Glutamatergic neuron (in vitro differentiated cells): ENCODE measurements around the gene CATSPER1. TPM values are rescaled to one million over a fixed set of nuclear protein-coding genes. Genes with fewer than 3 reads are reported as not detected.

ENCODE experiments used
- DNase-seq: peaks from one replicate; pipeline ENCODE4 v3.0.0; 2022
- H3K27ac Mint-ChIP-seq: one replicate; pipeline ENCODE4 v1.8.0; 2020; ENCODE audit warnings: mild to moderate bottlenecking, mixed read lengths, inconsistent platforms; ENCODE audit not compliant: unreplicated experiment
- H3K27me3 Mint-ChIP-seq: one replicate; pipeline ENCODE4 v1.8.0; 2020; ENCODE audit warnings: mild to moderate bottlenecking, moderate library complexity, mixed read lengths, inconsistent platforms; ENCODE audit not compliant: unreplicated experiment
- H3K36me3 Mint-ChIP-seq: one replicate; pipeline ENCODE4 v1.8.0; 2020; ENCODE audit warnings: mild to moderate bottlenecking, mixed read lengths, inconsistent platforms; ENCODE audit not compliant: unreplicated experiment
- H3K4me1 Mint-ChIP-seq: one replicate; pipeline ENCODE4 v1.8.0; 2020; ENCODE audit warnings: mild to moderate bottlenecking, low read depth, mixed read lengths, inconsistent platforms; ENCODE audit not compliant: unreplicated experiment
- H3K4me3 Mint-ChIP-seq: one replicate; pipeline ENCODE4 v1.8.0; 2020; ENCODE audit warnings: mild to moderate bottlenecking, mixed read lengths, inconsistent platforms; ENCODE audit not compliant: unreplicated experiment
- H3K9me3 Mint-ChIP-seq: one replicate; pipeline ENCODE4 v1.8.0; 2020; ENCODE audit warnings: mild to moderate bottlenecking, moderate library complexity, mixed read lengths, inconsistent platforms; ENCODE audit not compliant: unreplicated experiment
- total RNA-seq: library from RNA; stranded (reverse); fragmentation: NEBNext Ultra II Directional; extraction: Animal tissue kit (Norgen Biotek cat#: 25700); gene quantifications from one replicate; pipeline ENCODE4 v1.2.1, GENCODE V29; 2021; ENCODE audit not compliant: unreplicated experiment
- TF ChIP-seq, protein P1 (sequence below): fragments of 200-600 bp; sonication (generic); IDR thresholded peaks from one replicate; pipeline ENCODE4 v1.5.0; 2021; ENCODE audit not compliant: partially characterized antibody, unreplicated experiment

The CATSPER1 gene
- total RNA-seq, 1 donor from 2014 or later, result not detected

DNA sequence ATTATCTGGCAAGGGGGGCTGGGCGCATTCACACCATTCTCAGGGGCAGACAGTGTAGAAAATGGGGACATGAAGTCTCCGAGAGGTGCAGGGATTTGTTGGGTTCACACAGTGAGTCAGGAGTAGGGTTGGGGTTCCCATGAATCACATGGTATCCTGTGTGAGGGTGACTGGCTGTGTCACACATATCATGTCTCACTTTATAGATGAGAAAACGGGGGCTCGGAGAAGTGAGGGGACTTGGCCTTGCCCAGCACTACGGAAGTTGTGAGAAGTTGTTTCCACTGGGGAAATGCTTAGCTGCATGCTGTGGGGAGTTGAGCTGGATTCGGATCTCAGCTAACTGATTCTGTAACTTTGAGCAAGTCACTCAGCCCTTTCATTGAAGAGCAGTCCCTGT, 18.5 kb upstream of the CATSPER1 start:
- Mint-ChIP-seq H3K36me3 (no peaks in the 10 kb centered on the region), H3K9me3 (peaks cover 2% of the 10 kb centered on the region), H3K4me3 (no peak overlapping the region), H3K4me1 (peaks cover 5% of the 10 kb centered on the region), H3K27me3 (peaks cover 5% of the 10 kb centered on the region), H3K27ac (no peak overlapping the region)
- TF ChIP-seq, protein P1, sequence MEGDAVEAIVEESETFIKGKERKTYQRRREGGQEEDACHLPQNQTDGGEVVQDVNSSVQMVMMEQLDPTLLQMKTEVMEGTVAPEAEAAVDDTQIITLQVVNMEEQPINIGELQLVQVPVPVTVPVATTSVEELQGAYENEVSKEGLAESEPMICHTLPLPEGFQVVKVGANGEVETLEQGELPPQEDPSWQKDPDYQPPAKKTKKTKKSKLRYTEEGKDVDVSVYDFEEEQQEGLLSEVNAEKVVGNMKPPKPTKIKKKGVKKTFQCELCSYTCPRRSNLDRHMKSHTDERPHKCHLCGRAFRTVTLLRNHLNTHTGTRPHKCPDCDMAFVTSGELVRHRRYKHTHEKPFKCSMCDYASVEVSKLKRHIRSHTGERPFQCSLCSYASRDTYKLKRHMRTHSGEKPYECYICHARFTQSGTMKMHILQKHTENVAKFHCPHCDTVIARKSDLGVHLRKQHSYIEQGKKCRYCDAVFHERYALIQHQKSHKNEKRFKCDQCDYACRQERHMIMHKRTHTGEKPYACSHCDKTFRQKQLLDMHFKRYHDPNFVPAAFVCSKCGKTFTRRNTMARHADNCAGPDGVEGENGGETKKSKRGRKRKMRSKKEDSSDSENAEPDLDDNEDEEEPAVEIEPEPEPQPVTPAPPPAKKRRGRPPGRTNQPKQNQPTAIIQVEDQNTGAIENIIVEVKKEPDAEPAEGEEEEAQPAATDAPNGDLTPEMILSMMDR, result no peak
- no peak for DNase-seq

DNA sequence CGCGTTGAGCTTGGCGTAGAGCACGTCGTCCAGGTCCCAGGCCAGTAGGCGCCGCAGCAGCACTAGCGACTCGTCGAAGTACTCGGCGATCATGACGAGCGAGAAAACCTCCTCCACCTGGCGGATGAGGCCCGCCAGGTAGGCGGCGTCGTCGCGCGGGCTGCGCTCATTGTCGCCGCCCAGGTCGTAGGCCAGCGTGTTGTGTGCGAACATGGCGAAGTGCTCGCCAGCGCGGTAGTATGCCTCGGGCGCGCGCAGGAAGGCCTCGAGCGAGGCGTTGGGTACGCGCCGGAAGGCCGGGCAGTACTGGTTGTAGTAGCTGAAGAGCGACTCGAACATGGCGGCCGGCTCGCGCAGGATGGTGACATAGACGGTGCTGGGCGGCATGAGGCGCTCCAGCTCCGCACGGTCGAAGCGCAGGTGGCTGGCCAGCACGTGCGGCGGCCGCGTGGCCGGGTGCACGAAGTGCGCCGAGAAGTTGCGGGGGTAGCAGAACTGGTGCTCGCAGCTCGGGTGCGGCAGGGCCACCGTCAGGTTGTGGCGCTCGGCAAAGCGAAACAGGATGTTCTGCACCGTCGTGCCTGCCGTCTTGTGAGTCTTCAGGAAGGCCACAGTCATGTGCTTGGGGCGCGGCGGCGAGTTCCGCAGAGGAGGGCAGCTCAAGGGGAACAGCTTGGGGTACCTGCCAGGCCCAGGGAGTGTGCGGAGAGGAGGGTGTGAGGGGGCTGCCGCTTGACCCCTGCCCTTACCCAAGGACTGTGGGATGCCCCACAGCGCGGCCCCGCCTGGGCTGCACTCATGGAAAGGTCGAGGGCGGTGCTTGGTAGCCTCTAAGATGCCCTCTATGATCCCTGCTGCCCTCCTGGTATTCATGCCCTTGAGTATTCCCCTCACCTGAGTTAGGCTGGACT, 17.0 kb upstream of the CATSPER1 start:
- TF ChIP-seq, protein P1, result no peak
- H3K4me3 Mint-ChIP-seq, result no peak overlapping the region
- H3K27ac Mint-ChIP-seq, result no peak overlapping the region
- H3K4me1 Mint-ChIP-seq, result peaks cover 4% of the 10 kb centered on the region
- H3K36me3 Mint-ChIP-seq, result no peaks in the 10 kb centered on the region
- no peak for DNase-seq
- H3K9me3 Mint-ChIP-seq, result peaks cover 2% of the 10 kb centered on the region
- H3K27me3 Mint-ChIP-seq, result peaks cover 3% of the 10 kb centered on the region

DNA sequence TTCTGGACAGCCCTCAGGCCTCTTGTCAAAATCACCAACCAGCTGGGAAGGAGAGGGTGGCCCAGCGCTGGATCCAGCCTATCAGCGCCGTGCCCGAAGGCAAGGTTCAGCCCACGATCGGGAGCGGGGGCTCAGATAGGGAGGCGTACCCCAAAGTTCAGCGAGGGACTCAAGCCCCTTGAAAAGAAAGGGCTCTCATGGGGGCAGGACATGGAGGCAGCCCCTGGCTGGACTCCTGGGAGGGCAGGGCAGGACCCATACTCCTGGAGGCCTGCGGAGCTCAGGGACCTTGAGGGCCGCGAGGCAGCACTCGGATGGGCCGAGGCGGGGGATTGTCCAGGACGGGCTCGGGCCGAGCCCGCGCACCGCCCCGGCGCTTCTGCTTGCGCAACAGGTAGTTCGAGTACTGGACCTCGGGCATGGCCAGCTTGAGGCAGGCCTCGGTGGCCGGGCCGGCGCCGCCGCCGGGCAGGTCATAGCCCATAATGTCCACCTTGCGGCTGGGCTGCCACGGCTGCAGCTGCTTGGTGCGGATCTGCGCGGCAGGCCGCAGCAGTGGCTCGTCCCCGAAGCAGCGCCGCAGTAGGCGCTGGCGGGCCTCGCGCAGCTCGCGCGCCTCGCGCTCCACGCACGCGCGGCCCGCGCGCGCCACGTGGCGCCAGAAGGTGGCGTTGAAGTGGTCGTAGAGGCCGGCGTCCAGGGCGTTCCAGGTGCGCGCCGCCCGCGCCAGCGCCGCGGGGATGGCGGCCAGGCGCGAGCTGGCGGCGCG, 16.1 kb upstream of the CATSPER1 start:
- no peaks in the 10 kb centered on the region for H3K4me1 Mint-ChIP-seq
- H3K4me3 Mint-ChIP-seq, result no peak overlapping the region
- TF ChIP-seq, protein P1, result no peak
- H3K27me3 Mint-ChIP-seq, result peaks cover 3% of the 10 kb centered on the region
- no peak overlapping the region for H3K27ac Mint-ChIP-seq
- H3K9me3 Mint-ChIP-seq, result peaks cover 2% of the 10 kb centered on the region
- DNase-seq, result no peak
- H3K36me3 Mint-ChIP-seq, result no peaks in the 10 kb centered on the region

DNA sequence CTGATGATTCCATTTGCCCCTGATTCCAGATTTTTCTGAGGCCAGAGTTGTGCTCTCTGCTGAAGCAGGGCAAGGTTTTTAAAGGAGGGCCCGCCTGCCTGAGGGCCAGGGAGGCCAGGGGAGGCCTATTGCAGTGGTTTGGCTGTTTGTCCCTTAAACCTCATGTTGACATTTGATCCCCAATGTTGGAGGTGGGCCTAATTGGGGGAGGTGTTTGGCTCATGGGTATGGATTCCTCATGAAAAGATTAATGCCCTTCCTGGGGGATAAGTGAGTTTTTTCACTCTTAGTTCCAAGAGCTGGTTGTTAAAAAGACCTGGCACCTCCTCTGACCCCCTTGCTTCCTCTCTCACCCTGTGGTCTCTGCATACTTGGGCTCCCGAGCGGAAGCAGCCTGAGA, 13.5 kb upstream of the CATSPER1 start:
- DNase-seq, result no peak
- no peak overlapping the region for H3K27ac Mint-ChIP-seq
- H3K4me1 Mint-ChIP-seq, result no peaks in the 10 kb centered on the region
- no peak overlapping the region for H3K4me3 Mint-ChIP-seq
- peaks cover 1% of the 10 kb centered on the region for H3K27me3 Mint-ChIP-seq
- TF ChIP-seq, protein P1, result no peak
- peaks cover 2% of the 10 kb centered on the region for H3K9me3 Mint-ChIP-seq
- no peaks in the 10 kb centered on the region for H3K36me3 Mint-ChIP-seq
